Keratinocyte (primary cell): Measurements from ENCODE around the gene OR10T2.

ENCODE experiments used
- EZH2 ChIP-seq: IDR thresholded peaks from one replicate; pipeline ENCODE4 v1.6.1; 2012; ENCODE audit warnings: inconsistent platforms, mild to moderate bottlenecking, low read length, moderate library complexity
- TF ChIP-seq, protein P1 (sequence below), 3 experiments: IDR thresholded peaks in 1 of 3; conservative IDR thresholded peaks in 1 of 3; optimal IDR thresholded peaks in 1 of 3; 2 replicates in 2 of 3; 3 replicates in 1 of 3; pipeline versions ENCODE3 to v1.5.1; 2011; ENCODE audit warnings: low read length in 3 of 3, mild to moderate bottlenecking in 3 of 3, moderate library complexity in 2 of 3, control low read depth in 1 of 3, inconsistent platforms in 1 of 3; ENCODE audit not compliant: insufficient read depth in 2 of 3; ENCODE audit errors: extremely low read depth in 1 of 3

DNA sequence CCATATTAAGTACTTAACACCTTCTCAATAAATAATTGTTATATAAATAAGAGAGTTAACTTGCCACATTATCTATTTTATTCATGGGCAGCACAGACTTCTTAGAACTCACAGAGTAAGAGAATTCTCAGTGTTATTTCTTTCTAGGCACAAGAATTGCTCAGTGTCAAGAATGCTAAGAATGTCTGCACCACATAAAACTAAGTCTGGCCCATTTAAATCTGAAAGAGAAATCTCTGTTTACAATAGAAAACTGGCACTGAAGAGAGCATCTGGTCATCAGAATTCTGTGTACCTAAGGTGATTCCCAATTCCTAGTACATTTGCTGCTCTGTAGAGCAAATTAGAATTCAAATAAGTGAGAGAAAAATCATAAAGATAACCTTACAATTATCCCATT, 22.9 kb upstream of the OR10T2 start:
- TF ChIP-seq, protein P1, sequence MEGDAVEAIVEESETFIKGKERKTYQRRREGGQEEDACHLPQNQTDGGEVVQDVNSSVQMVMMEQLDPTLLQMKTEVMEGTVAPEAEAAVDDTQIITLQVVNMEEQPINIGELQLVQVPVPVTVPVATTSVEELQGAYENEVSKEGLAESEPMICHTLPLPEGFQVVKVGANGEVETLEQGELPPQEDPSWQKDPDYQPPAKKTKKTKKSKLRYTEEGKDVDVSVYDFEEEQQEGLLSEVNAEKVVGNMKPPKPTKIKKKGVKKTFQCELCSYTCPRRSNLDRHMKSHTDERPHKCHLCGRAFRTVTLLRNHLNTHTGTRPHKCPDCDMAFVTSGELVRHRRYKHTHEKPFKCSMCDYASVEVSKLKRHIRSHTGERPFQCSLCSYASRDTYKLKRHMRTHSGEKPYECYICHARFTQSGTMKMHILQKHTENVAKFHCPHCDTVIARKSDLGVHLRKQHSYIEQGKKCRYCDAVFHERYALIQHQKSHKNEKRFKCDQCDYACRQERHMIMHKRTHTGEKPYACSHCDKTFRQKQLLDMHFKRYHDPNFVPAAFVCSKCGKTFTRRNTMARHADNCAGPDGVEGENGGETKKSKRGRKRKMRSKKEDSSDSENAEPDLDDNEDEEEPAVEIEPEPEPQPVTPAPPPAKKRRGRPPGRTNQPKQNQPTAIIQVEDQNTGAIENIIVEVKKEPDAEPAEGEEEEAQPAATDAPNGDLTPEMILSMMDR (optimal IDR thresholded peaks at IDR 0.05 in 1 of 3, IDR thresholded peaks at IDR 0.05 in 1 of 3, conservative IDR thresholded peaks at IDR 0.05 in 1 of 3; ENCODE audit: extremely low read depth in 1 of 3, insufficient read depth in 2 of 3, low read length in 3 of 3) = no peak
- TF ChIP-seq EZH2 = no peak
